ENCODE measurements around the gene ACVR2B.

GRCh38 chr3:38446812-38447211 lies 6.9 kb upstream of the ACVR2B start:
- TF ChIP-seq, protein P1, sequence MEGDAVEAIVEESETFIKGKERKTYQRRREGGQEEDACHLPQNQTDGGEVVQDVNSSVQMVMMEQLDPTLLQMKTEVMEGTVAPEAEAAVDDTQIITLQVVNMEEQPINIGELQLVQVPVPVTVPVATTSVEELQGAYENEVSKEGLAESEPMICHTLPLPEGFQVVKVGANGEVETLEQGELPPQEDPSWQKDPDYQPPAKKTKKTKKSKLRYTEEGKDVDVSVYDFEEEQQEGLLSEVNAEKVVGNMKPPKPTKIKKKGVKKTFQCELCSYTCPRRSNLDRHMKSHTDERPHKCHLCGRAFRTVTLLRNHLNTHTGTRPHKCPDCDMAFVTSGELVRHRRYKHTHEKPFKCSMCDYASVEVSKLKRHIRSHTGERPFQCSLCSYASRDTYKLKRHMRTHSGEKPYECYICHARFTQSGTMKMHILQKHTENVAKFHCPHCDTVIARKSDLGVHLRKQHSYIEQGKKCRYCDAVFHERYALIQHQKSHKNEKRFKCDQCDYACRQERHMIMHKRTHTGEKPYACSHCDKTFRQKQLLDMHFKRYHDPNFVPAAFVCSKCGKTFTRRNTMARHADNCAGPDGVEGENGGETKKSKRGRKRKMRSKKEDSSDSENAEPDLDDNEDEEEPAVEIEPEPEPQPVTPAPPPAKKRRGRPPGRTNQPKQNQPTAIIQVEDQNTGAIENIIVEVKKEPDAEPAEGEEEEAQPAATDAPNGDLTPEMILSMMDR (IDR thresholded peaks at IDR 0.05; ENCODE audit: low read depth, low read length, poor library complexity, severe bottlenecking) = no peak
- no peak for TF ChIP-seq EZH2phosphoT487 (IDR thresholded peaks at IDR 0.05; ENCODE audit: borderline replicate concordance, low read length)
